Adrenal gland (tissue), 5 donors: ENCODE measurements around the gene NAV2.
"Not testable (repeated sequence)": the region's sequence is repeated elsewhere in the genome, so short reads cannot be mapped to it uniquely, and the experiment has no call there.

Experiments used
- CTCF ChIP-seq, 6 experiments: fragments of 450-650 bp in 4 of 6; fragments of 200-600 bp in 2 of 6; sonication (generic) in 1 of 6; IDR thresholded peaks; 1 replicate in 5 of 6; 2 replicates in 1 of 6; pipeline versions ENCODE4 v1.5.1 to v1.8.0; 2016 to 2021; ENCODE audit warnings: antibody characterized with exemption in 6 of 6, mild to moderate bottlenecking in 2 of 6, moderate library complexity in 1 of 6
- POLR2A ChIP-seq, 2 donors: fragments of 450-650 bp; IDR thresholded peaks; one replicate each; pipeline ENCODE4 v1.6.1; 2017; ENCODE audit warnings: antibody characterized with exemption in 2 of 2, mild to moderate bottlenecking in 2 of 2, moderate library complexity in 1 of 2
- donor health status: DM: no; HTN: no; CAD: no.

- not testable (repeated sequence) for TF ChIP-seq CTCF, POLR2A (IDR thresholded peaks at IDR 0.05)
These were observed 214.8 kb downstream of the NAV2 start for GRCh38 chr11:19927403-19927802.
